Spleen (tissue), 7 donors: Measurements from ENCODE around the gene C10orf143.

Experiments
- CTCF ChIP-seq, 11 experiments: fragments of 200-600 bp in 7 of 11; fragments of 450-650 bp in 4 of 11; sonication (generic) in 4 of 11; IDR thresholded peaks in 8 of 11; conservative IDR thresholded peaks in 3 of 11; 1 replicate in 7 of 11; 2 replicates in 4 of 11; pipeline versions ENCODE4 v1.4.0 to v1.8.0; 2016 to 2021; ENCODE audit warnings: antibody characterized with exemption in 11 of 11, inconsistent platforms in 4 of 11, mild to moderate bottlenecking in 1 of 11
- POLR2AphosphoS5 ChIP-seq, 3 donors: sonication (generic); formaldehyde crosslinking; IDR thresholded peaks; one replicate each; pipeline ENCODE4 v1.5.1; 2017; ENCODE audit warnings: antibody characterized with exemption in 3 of 3
- donor health status: DM: no; HTN: no; CAD: no; lungs with moderate emphysema.
- donor health status: DM: no; HTN: no; CAD: no.
- donor health status: DM: no; HTN: no; CAD: no.

- no peak for TF ChIP-seq CTCF (IDR thresholded peaks at IDR 0.05 in 8 of 11, conservative IDR thresholded peaks at IDR 0.05 in 3 of 11)
- no peak for TF ChIP-seq POLR2AphosphoS5 (IDR thresholded peaks at IDR 0.05)
Observed at GRCh38 chr10:130050721-130051120, 59.9 kb downstream of the C10orf143 start.
